Activated T-cell treated with anti-CD3 and anti-CD28 coated beads for 24 hours (primary cell): Measurements from ENCODE around the gene ERFL.

Experiments
- DNase-seq: peaks from one replicate; pipeline ENCODE4 v3.0.0-alpha.2; 2020; ENCODE audit warnings: low read depth

ERFL gene

GRCh38 chr19:41912899-41913537, 15.2 kb downstream of the ERFL start:
- no peak for DNase-seq

DNA sequence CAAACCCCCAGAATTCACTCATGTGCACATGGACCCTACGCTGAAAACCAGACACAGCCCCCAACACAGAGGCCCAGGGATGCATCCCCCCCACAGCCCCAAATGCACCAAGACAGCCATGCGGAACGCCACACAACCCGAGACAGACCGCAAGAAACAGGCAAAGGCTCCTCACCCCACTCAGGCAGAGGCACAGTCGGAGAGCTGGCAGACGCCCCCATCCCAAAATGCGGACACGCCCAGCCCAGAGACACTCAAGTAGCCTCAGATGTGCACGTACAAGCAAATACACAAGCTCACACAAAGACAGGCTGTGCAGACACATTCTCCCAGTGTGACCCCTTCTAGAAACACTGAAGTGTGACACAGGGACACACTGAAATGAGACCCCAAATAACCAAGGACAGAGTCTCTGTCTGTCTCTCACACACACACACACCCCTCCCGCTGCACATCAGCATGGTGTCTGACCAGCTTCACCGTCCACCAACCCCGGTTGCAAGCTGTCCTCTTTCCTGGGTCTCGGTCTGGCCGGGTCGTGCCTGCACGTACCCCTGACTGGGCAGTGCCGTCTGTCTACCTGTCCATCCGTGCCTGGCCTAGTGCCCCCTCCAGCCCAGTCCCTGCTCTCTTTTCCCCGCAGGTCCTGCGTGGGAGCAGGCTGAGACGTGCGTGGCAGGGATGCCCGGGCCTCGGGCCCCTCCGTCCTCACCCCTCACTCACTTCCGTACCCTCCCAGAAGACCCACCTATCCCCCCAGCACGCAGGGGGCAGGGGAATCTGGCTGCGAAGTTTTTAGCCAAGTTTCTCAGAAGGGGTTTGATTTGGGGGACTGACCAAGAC, 16.1 kb downstream of the ERFL start:
- no peak for DNase-seq

DNA sequence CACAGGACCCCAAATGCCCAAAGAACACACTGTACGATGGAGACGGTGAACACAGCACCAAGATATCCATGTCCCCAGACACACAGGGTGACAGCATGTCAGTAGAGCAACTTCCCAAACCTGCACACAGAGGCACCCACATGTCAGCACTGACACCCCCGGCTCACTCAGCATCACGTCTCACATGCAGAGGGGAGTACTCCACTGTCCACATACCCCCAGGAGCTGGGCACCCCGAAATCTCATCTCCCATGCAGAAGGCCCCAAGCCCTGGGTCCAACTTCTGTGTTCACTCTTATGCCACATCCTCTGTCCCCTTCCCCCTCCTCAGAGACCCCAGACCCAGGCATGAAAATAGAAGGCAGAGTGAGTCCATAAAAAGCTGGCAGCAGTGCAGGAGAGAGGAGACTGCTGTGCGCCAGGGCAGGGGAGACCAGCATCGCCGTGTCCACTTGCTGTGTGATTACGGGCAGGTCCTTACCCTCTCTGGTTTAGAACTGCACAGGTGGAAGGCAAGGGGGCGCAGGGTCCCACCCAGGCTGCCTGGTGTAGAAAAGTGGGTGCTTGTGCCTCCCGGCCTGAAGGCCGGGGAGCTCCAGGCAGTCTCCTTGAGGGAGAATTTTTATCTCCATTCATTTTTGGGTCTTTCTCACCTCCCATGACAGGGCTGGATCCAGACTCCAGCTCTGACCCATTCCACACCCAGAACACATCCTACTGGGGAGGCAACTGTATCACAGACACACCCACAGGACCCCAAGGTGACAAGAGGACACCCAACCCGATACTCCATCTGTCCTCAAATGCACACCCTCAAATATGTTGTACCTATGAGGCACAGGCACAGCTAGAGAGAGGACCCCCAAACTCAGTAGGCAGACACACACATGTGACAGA, 17.0 kb downstream of the ERFL start:
- no peak for DNase-seq

GRCh38 chr19:41910240-41910991, 17.8 kb downstream of the ERFL start:
- no peak for DNase-seq

DNA sequence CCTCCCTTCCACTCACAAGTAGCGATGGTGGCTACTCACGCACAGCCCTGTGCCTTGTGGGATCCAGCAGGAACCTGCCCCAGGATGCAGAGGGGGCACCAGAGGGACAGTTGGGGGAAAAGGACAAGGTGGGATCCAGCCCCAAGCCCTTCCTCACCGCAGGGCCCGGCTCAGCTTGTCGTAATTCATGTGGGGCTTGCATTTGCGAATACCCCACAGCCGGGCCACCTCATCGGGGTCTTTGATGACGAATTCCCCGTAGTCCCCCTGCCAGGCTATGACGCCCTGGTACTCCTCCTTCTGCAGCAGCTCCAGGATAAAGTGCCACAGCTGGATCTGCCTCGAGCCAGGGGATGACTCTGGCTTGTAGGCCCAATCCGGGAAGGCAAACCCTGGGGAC, 18.5 kb downstream of the ERFL start:
- no peak for DNase-seq

DNA sequence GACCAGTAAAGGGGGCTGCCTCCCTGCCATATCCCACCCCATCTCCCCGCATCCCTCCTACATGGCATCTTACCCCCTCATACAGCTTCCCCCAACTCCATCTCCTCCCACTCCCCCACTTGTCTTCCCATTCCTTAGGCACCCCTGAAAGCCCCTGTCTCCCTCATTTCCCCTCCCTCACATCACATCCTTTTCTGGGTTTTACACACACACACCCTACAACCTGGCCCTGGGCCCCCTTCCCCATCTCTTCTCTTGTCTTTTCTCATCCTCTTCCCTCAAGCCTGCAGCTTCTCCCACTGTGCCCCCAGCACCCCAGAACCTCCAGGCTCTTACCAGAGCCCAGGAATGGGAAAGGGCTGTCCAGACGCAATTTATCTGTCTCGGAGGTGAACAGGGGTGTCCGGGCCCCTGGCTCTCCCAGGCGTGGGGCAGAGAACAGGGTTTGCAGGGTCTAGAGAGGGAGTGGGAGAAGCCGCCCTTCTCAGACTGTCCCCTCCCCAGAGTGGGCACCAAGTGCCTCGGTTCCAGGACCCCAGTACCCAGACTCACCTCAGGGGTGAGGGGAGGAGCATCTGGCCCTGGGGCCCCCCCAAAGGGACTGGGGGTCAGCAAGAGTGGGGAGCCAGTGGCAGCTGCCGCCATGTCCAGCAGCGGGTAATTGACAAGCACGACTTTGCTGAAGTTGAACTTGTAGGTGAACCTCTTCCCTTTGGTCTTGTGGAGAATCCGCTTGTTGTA, 19.4 kb downstream of the ERFL start:
- no peak for DNase-seq

- DNase-seq = no peak
Measured at GRCh38 chr19:41907994-41908615, 20.1 kb downstream of the ERFL start.

- no peak for DNase-seq
Measured at GRCh38 chr19:41906916-41907680, 21.2 kb downstream of the ERFL start.

DNA sequence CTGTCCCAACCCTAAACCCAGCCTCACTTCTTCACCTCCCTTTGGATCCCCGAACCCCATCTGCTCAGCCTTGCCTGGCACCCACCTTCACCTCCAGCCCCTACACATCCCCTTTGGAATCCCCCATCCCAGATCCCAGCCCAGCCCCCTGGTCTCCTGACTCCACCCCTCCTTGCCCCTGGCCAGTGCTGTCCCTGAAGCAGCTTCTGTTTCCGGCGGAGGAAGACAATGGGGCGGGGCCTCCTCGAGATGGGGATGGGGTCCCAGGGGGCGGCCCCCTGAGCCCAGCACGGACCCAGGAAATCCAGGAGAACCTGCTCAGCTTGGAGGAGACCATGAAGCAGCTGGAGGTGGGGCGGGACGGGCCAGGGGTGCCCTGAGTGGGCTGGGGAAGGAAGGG, 22.0 kb downstream of the ERFL start:
- DNase-seq = no peak

DNA sequence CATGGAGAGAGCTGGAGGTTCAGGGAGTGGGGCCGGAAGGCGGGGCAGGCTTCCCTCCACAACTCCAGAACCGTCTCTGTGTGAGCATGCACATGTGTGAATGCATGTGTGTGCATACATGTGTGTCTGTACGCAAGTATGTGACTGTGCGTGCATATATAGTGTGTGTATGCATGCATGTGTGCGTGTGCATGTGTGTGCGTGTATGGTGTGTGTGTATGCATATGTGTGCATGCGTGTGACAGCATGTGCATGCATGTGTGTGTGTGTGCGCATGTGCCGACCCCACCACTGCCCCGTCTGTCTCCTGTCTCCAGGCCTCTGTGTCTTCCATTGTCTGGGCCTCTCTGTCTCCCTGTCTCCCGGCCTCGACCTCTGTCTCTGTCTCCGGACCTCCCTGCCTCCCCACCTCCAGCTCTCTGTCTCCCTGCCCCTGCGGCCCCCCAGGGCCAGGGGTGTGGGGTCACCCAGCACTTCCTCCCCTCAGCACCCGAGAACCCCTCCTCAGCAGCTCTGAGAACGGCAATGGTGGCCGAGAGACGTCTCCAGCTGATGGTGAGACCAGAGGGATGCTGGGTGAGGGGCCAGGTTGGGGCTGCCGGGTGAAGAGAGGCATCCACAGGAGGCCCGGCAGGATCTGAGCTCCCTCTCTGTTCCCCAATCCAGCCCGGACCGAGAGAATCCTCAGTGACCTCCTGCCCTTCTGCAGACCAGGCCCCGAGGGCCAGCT, 22.8 kb downstream of the ERFL start:
- DNase-seq = no peak

DNA sequence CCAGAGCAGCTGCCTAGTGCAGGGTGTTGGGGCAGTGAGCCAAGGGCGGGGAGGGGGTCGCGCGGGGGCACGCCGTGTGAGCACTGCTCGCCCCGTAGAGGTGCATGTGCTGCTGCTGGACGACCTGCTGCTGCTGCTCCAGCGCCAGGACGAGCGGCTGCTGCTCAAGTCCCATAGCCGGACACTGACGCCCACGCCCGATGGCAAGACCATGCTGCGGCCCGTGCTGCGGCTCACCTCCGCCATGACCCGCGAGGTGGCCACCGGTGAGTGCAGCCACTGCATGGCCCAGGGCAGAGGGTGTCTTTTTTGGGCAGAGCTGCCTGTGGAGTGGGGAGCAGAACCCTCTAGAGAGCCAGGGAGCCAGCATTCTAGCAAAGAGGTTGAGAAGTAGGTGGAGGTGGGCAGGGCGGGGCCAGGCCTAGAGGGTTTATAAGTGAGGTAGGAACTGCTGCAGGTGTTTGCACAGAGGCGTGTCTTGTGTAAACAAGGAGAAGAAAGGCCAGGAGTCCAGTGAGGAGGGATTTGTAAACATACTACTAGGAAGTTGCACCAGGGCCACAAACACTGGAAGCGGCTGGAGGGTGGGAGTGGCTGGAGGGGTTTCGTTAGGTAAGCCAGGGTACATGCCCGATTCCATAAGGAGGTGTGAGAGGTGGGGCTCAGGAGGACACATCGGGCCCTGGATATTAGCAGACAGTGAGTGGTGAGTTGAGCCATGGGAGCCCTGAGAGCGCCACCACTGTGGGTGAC, 24.0 kb downstream of the ERFL start:
- DNase-seq = no peak

GRCh38 chr19:41903193-41903953, 24.9 kb downstream of the ERFL start:
- no peak for DNase-seq

DNA sequence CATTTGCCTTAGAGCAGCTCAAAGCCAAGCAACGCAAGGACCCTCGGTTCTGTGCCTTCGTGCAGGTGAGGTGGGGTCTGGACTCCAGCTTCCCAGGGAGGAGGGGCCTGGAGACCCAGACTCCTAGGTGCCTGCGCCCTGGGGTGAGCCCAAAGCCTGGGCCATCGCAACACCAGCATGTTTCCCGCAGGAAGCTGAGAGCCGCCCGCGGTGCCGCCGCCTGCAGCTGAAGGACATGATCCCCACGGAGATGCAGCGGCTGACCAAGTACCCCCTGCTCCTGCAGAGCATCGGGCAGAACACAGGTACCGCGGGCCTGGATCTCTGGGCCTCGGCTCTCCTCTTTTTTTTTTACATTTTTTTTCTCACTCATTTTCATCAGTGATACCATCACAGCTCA, 25.7 kb downstream of the ERFL start:
- no peak for DNase-seq

GRCh38 chr19:41901707-41902360, 26.4 kb downstream of the ERFL start:
- no peak for DNase-seq

GRCh38 chr19:41898235-41898634, 30.0 kb downstream of the ERFL start:
- DNase-seq = no peak

DNA sequence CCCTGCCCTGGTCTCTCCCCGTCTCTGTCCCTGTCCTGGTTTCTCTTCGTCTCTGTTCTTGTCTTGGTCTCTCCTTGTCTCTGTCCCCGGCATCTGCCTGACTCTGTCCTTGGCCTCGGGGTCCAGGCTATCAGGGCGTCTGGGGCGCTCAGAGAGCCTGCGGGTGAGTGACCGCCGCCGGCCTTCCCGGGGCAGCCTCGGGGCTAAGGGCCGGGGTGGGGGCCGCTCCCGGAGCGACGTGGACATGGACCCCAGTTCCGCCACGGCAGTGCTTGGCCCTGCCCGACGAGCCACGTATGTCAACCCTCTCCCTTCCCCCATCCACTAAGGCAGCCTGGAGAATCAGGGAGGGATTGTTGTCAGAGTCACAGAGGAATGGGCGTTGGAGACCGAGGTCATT, 30.4 kb downstream of the ERFL start:
- DNase-seq = no peak

DNA sequence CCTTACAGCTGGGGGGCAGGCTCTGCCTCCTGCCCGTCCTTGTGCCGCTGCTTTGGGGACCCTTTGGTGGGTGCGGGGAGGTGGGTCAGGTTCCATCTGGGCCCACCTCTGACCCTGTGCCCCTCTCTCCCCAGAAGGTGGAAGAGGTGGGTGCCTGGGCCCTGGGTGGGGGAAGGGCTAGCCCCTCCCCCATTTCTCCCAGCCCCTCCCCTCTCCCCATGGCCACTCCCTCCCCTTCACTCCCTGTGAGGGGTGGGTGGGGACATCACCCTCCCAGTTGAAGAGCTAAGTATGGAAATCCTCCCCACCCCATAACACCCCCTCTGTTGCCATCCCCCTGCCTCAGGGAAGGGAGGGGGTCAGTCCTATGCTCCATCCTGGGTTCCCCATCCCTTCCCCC, 31.1 kb downstream of the ERFL start:
- no peak for DNase-seq
